Spleen (tissue), 7 donors: Measurements from ENCODE around the gene RPTOR.
"Not testable (repeated sequence)": the region's sequence is repeated elsewhere in the genome, so short reads cannot be mapped to it uniquely, and the experiment has no call there.

Experiments
- POLR2A ChIP-seq, 3 donors: fragments of 450-650 bp; IDR thresholded peaks; one replicate each; pipeline ENCODE4 v1.5.1; 2017; ENCODE audit warnings: antibody characterized with exemption in 3 of 3, mild to moderate bottlenecking in 1 of 3
- POLR2AphosphoS5 ChIP-seq, 3 donors: sonication (generic); formaldehyde crosslinking; IDR thresholded peaks; one replicate each; pipeline ENCODE4 v1.5.1; 2017; ENCODE audit warnings: antibody characterized with exemption in 3 of 3
- TF ChIP-seq, protein P1 (sequence below), 11 experiments: fragments of 200-600 bp in 7 of 11; fragments of 450-650 bp in 4 of 11; sonication (generic) in 4 of 11; IDR thresholded peaks in 8 of 11; conservative IDR thresholded peaks in 3 of 11; 1 replicate in 7 of 11; 2 replicates in 4 of 11; pipeline versions ENCODE4 v1.4.0 to v1.8.0; 2016 to 2021; ENCODE audit warnings: antibody characterized with exemption in 11 of 11, inconsistent platforms in 4 of 11, mild to moderate bottlenecking in 1 of 11
- donor health status: DM: no; HTN: no; CAD: no; lungs with moderate emphysema.
- donor health status: DM: no; HTN: no; CAD: no.
- donor health status: DM: no; HTN: no; CAD: no.

DNA sequence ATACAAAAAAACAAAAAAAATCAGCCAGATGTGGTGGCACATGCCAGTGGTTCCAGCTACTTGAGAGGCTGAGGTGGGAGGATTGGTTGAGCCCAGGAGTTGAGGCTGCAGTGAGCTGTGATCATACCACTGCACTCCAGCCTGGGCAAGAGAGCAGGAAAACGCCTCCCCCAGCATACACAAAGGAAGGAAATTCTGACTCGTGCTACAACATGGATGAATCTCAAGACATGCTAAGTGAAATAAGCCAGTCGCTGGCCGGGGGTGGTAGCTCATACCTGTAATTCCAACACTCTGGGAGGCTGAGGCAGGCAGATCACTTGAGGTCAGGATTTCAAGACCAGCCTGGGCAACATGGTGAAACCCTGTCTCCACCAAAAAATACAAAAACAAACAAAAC is 37.5 kb upstream of the RPTOR start:
- TF ChIP-seq, protein P1, sequence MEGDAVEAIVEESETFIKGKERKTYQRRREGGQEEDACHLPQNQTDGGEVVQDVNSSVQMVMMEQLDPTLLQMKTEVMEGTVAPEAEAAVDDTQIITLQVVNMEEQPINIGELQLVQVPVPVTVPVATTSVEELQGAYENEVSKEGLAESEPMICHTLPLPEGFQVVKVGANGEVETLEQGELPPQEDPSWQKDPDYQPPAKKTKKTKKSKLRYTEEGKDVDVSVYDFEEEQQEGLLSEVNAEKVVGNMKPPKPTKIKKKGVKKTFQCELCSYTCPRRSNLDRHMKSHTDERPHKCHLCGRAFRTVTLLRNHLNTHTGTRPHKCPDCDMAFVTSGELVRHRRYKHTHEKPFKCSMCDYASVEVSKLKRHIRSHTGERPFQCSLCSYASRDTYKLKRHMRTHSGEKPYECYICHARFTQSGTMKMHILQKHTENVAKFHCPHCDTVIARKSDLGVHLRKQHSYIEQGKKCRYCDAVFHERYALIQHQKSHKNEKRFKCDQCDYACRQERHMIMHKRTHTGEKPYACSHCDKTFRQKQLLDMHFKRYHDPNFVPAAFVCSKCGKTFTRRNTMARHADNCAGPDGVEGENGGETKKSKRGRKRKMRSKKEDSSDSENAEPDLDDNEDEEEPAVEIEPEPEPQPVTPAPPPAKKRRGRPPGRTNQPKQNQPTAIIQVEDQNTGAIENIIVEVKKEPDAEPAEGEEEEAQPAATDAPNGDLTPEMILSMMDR (IDR thresholded peaks at IDR 0.05 in 8 of 11, conservative IDR thresholded peaks at IDR 0.05 in 3 of 11), result not testable (repeated sequence)
- not testable (repeated sequence) for TF ChIP-seq POLR2A, POLR2AphosphoS5 (IDR thresholded peaks at IDR 0.05)
